Endothelial cell of umbilical vein (primary cell): ENCODE results near the gene NFIC.

Experiments
- EZH2 ChIP-seq: IDR thresholded peaks from 2 replicates; pipeline ENCODE4 v1.6.1; 2012; ENCODE audit warnings: borderline replicate concordance, low read depth, mild to moderate bottlenecking, moderate library complexity, low read length, inconsistent platforms; ENCODE audit not compliant: severe bottlenecking
- MYC ChIP-seq: IDR thresholded peaks from one replicate; pipeline ENCODE4 v1.6.1; 2011; ENCODE audit warnings: mild to moderate bottlenecking, low read depth, low read length

GRCh38 chr19:3468211-3468610, 101.8 kb downstream of the NFIC start:
- TF ChIP-seq MYC (no peak), EZH2 (no peak)
